GM23248 (cell line): ENCODE measurements around the gene AMZ2.

ENCODE experiments used
- EZH2 ChIP-seq: fragments of 200-600 bp; sonication (generic); IDR thresholded peaks from 2 replicates; pipeline ENCODE4 v1.6.1; 2018; ENCODE audit warnings: antibody characterized with exemption, mild to moderate bottlenecking; ENCODE audit not compliant: insufficient read depth, poor library complexity, severe bottlenecking
- EZH2phosphoT487 ChIP-seq: fragments of 200-600 bp; sonication (generic); IDR thresholded peaks from 2 replicates; pipeline ENCODE4 v1.6.1; 2018; ENCODE audit warnings: antibody characterized with exemption, moderate library complexity, mild to moderate bottlenecking, low read depth; ENCODE audit not compliant: insufficient read depth

DNA sequence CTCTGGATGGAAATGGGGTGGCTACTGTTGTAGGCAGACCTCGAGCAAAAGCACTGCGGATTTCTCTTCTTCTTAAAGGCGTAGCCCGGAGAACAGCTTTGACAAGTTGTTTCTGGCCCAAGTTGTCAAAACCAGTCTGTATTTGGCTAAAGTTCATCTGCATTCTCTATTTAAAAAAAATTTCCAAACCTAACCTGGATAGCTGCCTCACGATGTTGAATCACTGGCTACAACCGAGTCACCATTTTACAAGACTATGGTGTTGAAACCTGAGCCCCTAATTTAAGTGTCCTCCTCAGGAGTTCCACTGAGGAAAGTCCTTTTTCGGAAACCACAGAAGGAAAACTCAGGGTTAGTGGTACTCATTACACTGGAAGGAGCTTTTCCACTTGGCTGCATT lies 41.6 kb downstream of the AMZ2 start:
- TF ChIP-seq EZH2 (no peak), EZH2phosphoT487 (no peak)
